ENCODE results near the gene ARHGEF33. TPM values are rescaled to one million over a fixed set of nuclear protein-coding genes. Genes with fewer than 3 reads are reported as not detected.
A peak's percentile ranks its signal among the peaks of the same experiment; 100 is the strongest.

The ARHGEF33 gene
- total RNA-seq, 2 donors from 2014 or later = 0.96 to 2.2 TPM

- TF ChIP-seq CTCF (IDR thresholded peaks at IDR 0.05) (no peak), POLR2AphosphoS5 (IDR thresholded peaks at IDR 0.05) (no peak), POLR2A (IDR thresholded peaks at IDR 0.05) (no peak)
- Histone ChIP-seq H3K9me3 (no peaks in the 10 kb centered on the region), H3K4me1 (replicated peaks) (no peaks in the 10 kb centered on the region), H3K4me3 (no peak overlapping the region), H3K36me3 (no peaks in the 10 kb centered on the region), H3K27ac (no peak overlapping the region), H3K27me3 (replicated peaks; ENCODE audit: insufficient read depth) (no peaks in the 10 kb centered on the region)
- intact Hi-C loops (cut with DNase I) = no loop called here
- DNase-seq (ENCODE audit: low spot score) = no peak
These were observed 127.7 kb downstream of the ARHGEF33 start for GRCh38 chr2:39017334-39017733.

- H3K36me3 ChIP-seq = no peaks in the 10 kb centered on the region
- H3K9me3 ChIP-seq = no peaks in the 10 kb centered on the region
- WGBS = 90% methylated on average over 4 of the region's 4 CpGs
- no peak for TF ChIP-seq CTCF (IDR thresholded peaks at IDR 0.05)
- TF ChIP-seq POLR2A (IDR thresholded peaks at IDR 0.05) = no peak
- H3K4me1 ChIP-seq (replicated peaks) = no peaks in the 10 kb centered on the region
- H3K4me3 ChIP-seq = no peak overlapping the region
- H3K27me3 ChIP-seq (replicated peaks; ENCODE audit: insufficient read depth) = no peaks in the 10 kb centered on the region
- peak overlapping the region in 1 of 2 donors; percentile 5 for H3K27ac ChIP-seq
- no peak for DNase-seq (ENCODE audit: low spot score)
- intact Hi-C loops (cut with DNase I) = no loop called here
These were observed 129.0 kb downstream of the ARHGEF33 start for GRCh38 chr2:39018638-39019037.

DNA sequence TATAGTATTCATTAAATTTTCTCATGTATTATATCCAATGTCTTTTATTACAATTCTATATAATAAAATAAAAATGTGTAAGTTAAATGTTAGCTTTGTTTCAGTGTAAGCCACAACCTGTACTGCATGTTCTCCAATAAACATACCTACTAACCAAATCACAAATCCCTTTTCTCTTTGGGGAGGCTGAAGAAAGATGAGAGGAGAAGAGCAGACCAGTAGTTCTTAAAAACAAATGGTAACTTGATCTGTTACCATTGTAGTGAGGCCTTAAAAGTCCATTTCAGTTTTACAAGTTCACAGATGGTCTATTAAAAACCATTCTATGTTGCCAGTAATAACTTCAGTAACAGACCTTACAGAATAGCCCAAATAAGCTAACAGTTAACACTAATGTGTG lies 130.7 kb downstream of the ARHGEF33 start:
- H3K4me1 ChIP-seq (replicated peaks) = no peaks in the 10 kb centered on the region
- peak overlapping the region; percentile 5 to 23 for H3K27ac ChIP-seq
- H3K36me3 ChIP-seq = no peaks in the 10 kb centered on the region
- TF ChIP-seq CTCF (IDR thresholded peaks at IDR 0.05) (no peak), POLR2A (IDR thresholded peaks at IDR 0.05) (no peak), POLR2AphosphoS5 (IDR thresholded peaks at IDR 0.05) (peak; percentile 44)
- H3K4me3 ChIP-seq = no peak overlapping the region
- H3K27me3 ChIP-seq (replicated peaks; ENCODE audit: insufficient read depth) = no peaks in the 10 kb centered on the region
- no peak for DNase-seq (ENCODE audit: low spot score)
- H3K9me3 ChIP-seq = no peaks in the 10 kb centered on the region
- intact Hi-C loops (cut with DNase I) = no loop called here

DNA sequence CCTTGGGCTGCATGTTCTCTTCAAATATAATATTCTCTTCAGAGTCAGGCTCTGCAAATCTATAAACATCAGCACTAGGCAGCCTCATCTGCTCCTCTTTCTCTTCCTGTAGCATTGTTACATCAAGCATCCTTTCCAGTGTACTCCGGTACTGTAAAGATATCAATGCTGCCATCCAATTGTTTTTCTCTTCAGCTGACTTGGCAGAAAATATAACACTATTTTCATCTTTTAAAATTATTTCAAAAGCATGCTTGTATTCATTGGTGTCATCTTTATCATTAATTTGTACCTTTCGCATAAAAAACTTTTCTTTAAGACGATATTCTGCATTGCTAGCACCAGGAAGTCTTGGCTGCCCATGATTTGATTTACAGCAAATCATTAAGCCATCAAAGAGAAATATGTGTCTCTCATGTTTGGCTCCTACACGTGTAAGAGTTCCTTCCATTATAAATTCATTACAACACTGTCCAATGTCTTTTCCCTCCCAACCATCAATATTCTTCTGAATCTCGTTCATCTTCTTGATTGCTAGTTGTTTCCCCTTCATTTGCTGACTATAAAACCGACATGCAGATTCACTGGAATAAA lies 133.1 kb downstream of the ARHGEF33 start:
- Histone ChIP-seq H3K27ac (peak overlapping the region in 1 of 2 donors; percentile 9), H3K9me3 (no peaks in the 10 kb centered on the region), H3K36me3 (no peaks in the 10 kb centered on the region), H3K27me3 (replicated peaks; ENCODE audit: insufficient read depth) (no peaks in the 10 kb centered on the region), H3K4me3 (no peak overlapping the region), H3K4me1 (replicated peaks) (no peaks in the 10 kb centered on the region)
- no peak for DNase-seq (ENCODE audit: low spot score)
- intact Hi-C loops (cut with DNase I) = no loop called here
- TF ChIP-seq POLR2A (IDR thresholded peaks at IDR 0.05) (no peak), CTCF (IDR thresholded peaks at IDR 0.05) (no peak), POLR2AphosphoS5 (IDR thresholded peaks at IDR 0.05) (no peak)
- 58% methylated on average over 6 of the region's 6 CpGs for WGBS

GRCh38 chr2:39023649-39024048 lies 134.0 kb downstream of the ARHGEF33 start:
- no peak overlapping the region for H3K4me3 ChIP-seq
- H3K9me3 ChIP-seq = no peaks in the 10 kb centered on the region
- intact Hi-C loops (cut with DNase I) = no loop called here
- H3K4me1 ChIP-seq (replicated peaks) = no peaks in the 10 kb centered on the region
- WGBS = 49% methylated on average over 3 of the region's 3 CpGs
- DNase-seq (ENCODE audit: low spot score) = no peak
- H3K27ac ChIP-seq = no peak overlapping the region
- H3K27me3 ChIP-seq (replicated peaks; ENCODE audit: insufficient read depth) = no peaks in the 10 kb centered on the region
- TF ChIP-seq POLR2A (IDR thresholded peaks at IDR 0.05) (no peak), CTCF (IDR thresholded peaks at IDR 0.05) (no peak), POLR2AphosphoS5 (IDR thresholded peaks at IDR 0.05) (no peak)
- H3K36me3 ChIP-seq = no peaks in the 10 kb centered on the region

Data from prostate gland (tissue), 2 donors.